ENCODE results near the gene FHAD1.

Gene FHAD1

DNA sequence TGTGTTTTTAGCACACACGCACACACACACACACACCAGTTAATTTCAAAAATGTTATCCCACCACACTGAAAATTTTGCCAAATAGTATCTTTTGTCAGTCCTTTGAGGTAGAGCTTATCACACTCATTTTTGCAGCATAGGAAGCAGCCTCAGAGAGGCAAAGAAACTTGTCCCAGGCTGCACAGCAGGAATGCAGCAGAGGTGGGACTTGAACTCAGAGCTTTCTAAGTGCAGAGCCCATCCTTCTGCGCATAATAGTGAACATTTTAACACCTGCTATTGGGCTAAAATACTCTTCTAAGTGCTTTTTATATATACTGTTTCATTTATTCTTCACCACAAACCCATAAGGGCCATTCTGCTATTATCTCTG is 15.0 kb downstream of the FHAD1 start:
- Histone ChIP-seq H2AFZ (ENCODE audit: low read length, unreplicated experiment) (no peak overlapping the region), H3K27ac (ENCODE audit: low read depth, low read length) (no peak overlapping the region), H3K4me1 (ENCODE audit: control insufficient read depth, insufficient read depth, low read length, unreplicated experiment) (peaks cover 13% of the 10 kb centered on the region), H3K79me2 (ENCODE audit: control insufficient read depth, insufficient read depth, low read length, unreplicated experiment) (no peaks in the 10 kb centered on the region), H3K27me3 (ENCODE audit: insufficient read depth, low read length) (peaks cover 15% of the 10 kb centered on the region), H3K36me3 (ENCODE audit: insufficient read depth, low read length) (no peaks in the 10 kb centered on the region), H3K4me3 (ENCODE audit: low read depth, low read length) (no peak overlapping the region)

DNA sequence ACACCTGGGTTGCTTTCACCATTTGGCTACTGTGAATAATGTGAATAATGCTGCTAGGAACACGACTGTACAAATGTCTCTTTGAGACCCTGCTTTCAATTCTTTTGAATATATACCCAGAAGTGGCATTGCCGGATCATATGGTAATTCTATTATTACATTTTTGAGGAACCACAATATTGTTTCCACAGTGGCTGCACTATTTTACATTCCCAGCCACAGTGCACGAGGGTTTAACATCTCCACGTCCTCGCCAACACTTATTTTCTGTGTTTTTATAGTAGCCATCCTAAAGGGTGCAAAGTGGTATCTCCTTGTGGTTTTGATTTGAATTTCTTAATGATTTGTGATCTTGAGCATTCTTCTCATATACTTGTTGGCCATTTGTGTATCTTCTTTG is 15.7 kb downstream of the FHAD1 start:
- no peak overlapping the region for H2AFZ ChIP-seq (ENCODE audit: low read length, unreplicated experiment)
- peaks cover 15% of the 10 kb centered on the region for H3K27me3 ChIP-seq (ENCODE audit: insufficient read depth, low read length)
- peaks cover 13% of the 10 kb centered on the region for H3K4me1 ChIP-seq (ENCODE audit: control insufficient read depth, insufficient read depth, low read length, unreplicated experiment)
- H3K4me3 ChIP-seq (ENCODE audit: low read depth, low read length) = no peak overlapping the region
- no peaks in the 10 kb centered on the region for H3K36me3 ChIP-seq (ENCODE audit: insufficient read depth, low read length)
- H3K79me2 ChIP-seq (ENCODE audit: control insufficient read depth, insufficient read depth, low read length, unreplicated experiment) = no peaks in the 10 kb centered on the region
- no peak overlapping the region for H3K27ac ChIP-seq (ENCODE audit: low read depth, low read length)

DNA sequence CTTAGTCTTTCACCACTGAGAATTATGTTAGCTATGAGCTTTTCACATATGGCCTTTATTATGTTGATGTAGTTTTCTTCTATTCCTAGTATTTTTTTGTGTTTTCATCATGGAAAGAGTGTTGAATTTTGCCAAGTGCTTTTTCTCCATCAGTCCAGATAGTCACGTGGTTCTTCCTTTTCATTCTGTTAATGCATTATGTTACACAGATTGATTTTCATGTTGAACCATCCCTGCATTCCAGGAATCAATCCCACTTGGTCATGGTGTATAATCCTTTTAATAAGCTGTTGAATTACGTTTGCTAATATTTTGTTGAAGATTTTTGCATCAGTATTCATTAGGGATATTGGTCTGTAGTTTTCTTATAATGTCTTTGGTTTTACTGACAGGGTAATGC is 17.7 kb downstream of the FHAD1 start:
- Histone ChIP-seq H3K36me3 (ENCODE audit: insufficient read depth, low read length) (no peaks in the 10 kb centered on the region), H3K27ac (ENCODE audit: low read depth, low read length) (no peak overlapping the region), H3K4me1 (ENCODE audit: control insufficient read depth, insufficient read depth, low read length, unreplicated experiment) (peaks cover 13% of the 10 kb centered on the region), H3K79me2 (ENCODE audit: control insufficient read depth, insufficient read depth, low read length, unreplicated experiment) (no peaks in the 10 kb centered on the region), H3K4me3 (ENCODE audit: low read depth, low read length) (no peak overlapping the region), H3K27me3 (ENCODE audit: insufficient read depth, low read length) (peaks cover 19% of the 10 kb centered on the region), H2AFZ (ENCODE audit: low read length, unreplicated experiment) (no peak overlapping the region)

DNA sequence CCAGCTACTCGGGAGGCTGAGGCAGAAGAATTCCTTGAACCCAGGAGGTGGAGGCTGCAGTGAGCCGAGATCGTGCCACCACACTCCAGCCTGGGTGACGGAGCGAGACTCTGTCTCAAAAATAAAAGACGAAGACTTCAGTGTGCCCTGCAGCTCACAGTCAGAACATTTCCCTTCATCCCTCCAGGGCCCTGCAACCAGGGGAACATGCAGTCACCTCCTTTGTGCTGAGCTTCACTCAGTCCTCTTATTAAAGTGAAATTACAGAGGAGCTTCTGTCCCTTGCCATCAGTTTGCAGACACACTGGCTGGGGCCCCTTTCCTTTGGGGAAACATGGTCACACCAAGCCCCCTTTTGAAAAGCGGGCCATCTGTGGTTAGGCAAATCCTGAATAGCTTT is 24.2 kb downstream of the FHAD1 start:
- no peak overlapping the region for H3K4me3 ChIP-seq (ENCODE audit: low read depth, low read length)
- H3K27me3 ChIP-seq (ENCODE audit: insufficient read depth, low read length) = peaks cover 17% of the 10 kb centered on the region
- no peak overlapping the region for H3K27ac ChIP-seq (ENCODE audit: low read depth, low read length)
- H3K4me1 ChIP-seq (ENCODE audit: control insufficient read depth, insufficient read depth, low read length, unreplicated experiment) = no peaks in the 10 kb centered on the region
- H3K79me2 ChIP-seq (ENCODE audit: control insufficient read depth, insufficient read depth, low read length, unreplicated experiment) = no peaks in the 10 kb centered on the region
- no peak overlapping the region for H2AFZ ChIP-seq (ENCODE audit: low read length, unreplicated experiment)
- no peaks in the 10 kb centered on the region for H3K36me3 ChIP-seq (ENCODE audit: insufficient read depth, low read length)

DNA sequence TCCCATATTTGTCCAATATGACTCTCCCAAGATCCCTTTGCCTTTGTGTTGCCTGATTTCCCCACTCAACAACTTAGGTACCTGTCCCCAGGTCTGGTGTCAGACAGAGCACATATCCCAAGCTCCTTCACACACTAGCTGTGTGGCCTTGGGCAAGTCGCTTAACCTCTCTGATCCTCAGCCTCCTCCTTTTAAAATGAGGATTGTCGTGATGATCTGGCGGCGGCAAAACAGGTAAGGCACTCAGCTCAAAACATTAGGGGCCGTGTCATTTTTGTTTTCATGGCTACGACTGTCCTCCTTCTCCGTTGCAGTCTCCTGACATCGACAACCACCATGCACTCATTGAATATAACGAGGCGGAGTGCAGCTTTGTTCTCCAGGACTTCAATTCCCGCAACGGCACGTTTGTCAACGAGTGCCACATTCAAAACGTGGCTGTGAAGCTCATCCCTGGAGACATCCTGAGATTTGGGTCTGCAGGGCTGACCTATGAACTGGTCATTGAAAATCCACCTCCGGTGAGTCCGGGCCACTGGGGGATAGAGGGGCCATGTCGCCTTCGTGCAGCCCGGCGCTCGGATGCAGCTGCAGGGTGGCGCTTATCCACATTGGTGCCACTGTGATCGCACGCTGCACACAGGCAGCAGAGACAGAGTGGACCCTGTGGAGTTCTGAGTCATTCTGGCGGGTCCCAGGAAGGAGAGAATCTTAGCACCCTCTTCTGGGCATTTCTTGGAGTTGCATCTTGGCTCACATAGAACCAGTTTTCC is 25.2 kb downstream of the FHAD1 start:
- Histone ChIP-seq H2AFZ (ENCODE audit: low read length, unreplicated experiment) (no peak overlapping the region), H3K36me3 (ENCODE audit: insufficient read depth, low read length) (no peaks in the 10 kb centered on the region), H3K27ac (ENCODE audit: low read depth, low read length) (no peak overlapping the region), H3K4me1 (ENCODE audit: control insufficient read depth, insufficient read depth, low read length, unreplicated experiment) (no peaks in the 10 kb centered on the region), H3K79me2 (ENCODE audit: control insufficient read depth, insufficient read depth, low read length, unreplicated experiment) (no peaks in the 10 kb centered on the region), H3K27me3 (ENCODE audit: insufficient read depth, low read length) (peaks cover 17% of the 10 kb centered on the region), H3K4me3 (ENCODE audit: low read depth, low read length) (0 out of 2 replicates have a peak overlapping the region, but pooled peaks have one; percentile 14)

DNA sequence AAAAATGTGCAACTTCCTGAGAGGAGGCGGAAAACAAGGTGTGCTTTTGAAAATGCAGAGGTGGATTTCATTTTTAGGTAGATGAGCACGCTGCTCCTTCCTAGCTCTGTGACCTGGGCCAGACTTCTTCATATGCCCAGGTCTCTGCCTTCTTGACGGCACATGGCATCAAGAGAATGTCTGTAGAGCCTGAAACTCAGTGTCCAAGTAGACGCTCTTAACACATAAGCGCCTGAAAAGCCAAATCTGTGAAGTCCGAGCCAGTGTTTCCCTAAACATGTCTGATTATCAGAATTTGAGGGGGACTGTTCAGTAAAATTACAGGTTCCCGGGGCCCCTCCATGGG is 25.7 kb downstream of the FHAD1 start:
- H3K27me3 ChIP-seq (ENCODE audit: insufficient read depth, low read length) = peaks cover 17% of the 10 kb centered on the region
- H3K27ac ChIP-seq (ENCODE audit: low read depth, low read length) = no peak overlapping the region
- no peaks in the 10 kb centered on the region for H3K36me3 ChIP-seq (ENCODE audit: insufficient read depth, low read length)
- H2AFZ ChIP-seq (ENCODE audit: low read length, unreplicated experiment) = no peak overlapping the region
- no peak overlapping the region for H3K4me3 ChIP-seq (ENCODE audit: low read depth, low read length)
- H3K79me2 ChIP-seq (ENCODE audit: control insufficient read depth, insufficient read depth, low read length, unreplicated experiment) = no peaks in the 10 kb centered on the region
- no peaks in the 10 kb centered on the region for H3K4me1 ChIP-seq (ENCODE audit: control insufficient read depth, insufficient read depth, low read length, unreplicated experiment)

DNA sequence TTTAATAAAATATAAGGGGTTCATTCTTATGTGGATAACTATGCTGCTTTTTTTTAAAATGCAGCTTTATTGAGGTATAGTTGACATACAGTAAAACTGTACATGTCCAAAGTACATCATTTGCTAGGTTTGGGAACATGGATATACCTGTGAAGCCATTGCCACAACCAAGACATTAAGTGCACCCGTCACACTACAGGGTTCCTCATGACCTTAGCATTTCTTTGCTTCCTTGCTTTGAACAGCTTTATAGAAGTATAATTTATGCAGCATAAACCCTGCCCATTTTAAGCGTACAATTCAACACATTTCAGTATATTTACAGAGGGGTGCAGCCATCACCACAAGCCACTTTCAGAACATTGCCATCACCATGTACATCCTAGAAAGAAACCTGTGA is 26.3 kb downstream of the FHAD1 start:
- Histone ChIP-seq H3K27ac (ENCODE audit: low read depth, low read length) (no peak overlapping the region), H3K27me3 (ENCODE audit: insufficient read depth, low read length) (peaks cover 17% of the 10 kb centered on the region), H3K4me3 (ENCODE audit: low read depth, low read length) (no peak overlapping the region), H3K79me2 (ENCODE audit: control insufficient read depth, insufficient read depth, low read length, unreplicated experiment) (no peaks in the 10 kb centered on the region), H2AFZ (ENCODE audit: low read length, unreplicated experiment) (no peak overlapping the region), H3K4me1 (ENCODE audit: control insufficient read depth, insufficient read depth, low read length, unreplicated experiment) (no peaks in the 10 kb centered on the region), H3K36me3 (ENCODE audit: insufficient read depth, low read length) (no peaks in the 10 kb centered on the region)

DNA sequence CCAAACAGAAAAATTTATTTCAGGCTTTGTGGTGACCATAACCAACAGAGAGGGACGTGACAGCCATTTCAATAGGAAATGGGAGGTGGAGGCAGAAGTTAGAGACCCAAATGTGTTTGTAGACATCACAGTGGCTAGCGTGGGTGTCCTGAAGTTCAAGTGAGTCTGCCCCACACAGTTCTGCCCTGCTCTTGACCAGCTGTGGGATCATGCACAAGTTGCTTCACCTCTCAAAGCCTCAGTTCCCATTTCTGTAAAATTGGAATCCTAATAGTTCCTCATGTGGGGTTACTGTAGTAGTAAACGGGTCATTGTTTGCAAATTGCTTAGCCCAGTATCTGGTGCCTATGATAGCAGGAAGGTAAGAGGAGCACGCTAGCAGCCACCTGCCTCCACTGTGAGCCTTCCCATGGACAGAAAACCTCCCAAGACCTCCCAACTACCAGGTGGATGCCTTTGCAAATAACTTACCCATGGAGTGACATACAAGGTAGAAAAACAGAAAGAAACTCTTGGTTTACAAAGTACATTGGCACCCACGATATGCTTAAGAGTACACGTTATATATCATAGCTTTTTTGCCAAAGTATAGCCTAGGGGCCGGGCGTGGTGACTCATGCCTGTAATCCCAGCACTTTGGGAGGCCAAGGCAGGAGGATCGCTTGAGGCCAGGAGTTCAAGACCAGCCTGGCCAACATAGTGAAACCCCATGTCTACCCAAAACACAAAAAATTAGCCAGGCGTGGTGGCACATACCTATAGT is 29.1 kb downstream of the FHAD1 start:
- Histone ChIP-seq H3K36me3 (ENCODE audit: insufficient read depth, low read length) (no peaks in the 10 kb centered on the region), H3K79me2 (ENCODE audit: control insufficient read depth, insufficient read depth, low read length, unreplicated experiment) (no peaks in the 10 kb centered on the region), H3K4me3 (ENCODE audit: low read depth, low read length) (no peak overlapping the region), H3K4me1 (ENCODE audit: control insufficient read depth, insufficient read depth, low read length, unreplicated experiment) (no peaks in the 10 kb centered on the region), H3K27me3 (ENCODE audit: insufficient read depth, low read length) (peaks cover 21% of the 10 kb centered on the region), H3K27ac (ENCODE audit: low read depth, low read length) (no peak overlapping the region), H2AFZ (ENCODE audit: low read length, unreplicated experiment) (no peak overlapping the region)

DNA sequence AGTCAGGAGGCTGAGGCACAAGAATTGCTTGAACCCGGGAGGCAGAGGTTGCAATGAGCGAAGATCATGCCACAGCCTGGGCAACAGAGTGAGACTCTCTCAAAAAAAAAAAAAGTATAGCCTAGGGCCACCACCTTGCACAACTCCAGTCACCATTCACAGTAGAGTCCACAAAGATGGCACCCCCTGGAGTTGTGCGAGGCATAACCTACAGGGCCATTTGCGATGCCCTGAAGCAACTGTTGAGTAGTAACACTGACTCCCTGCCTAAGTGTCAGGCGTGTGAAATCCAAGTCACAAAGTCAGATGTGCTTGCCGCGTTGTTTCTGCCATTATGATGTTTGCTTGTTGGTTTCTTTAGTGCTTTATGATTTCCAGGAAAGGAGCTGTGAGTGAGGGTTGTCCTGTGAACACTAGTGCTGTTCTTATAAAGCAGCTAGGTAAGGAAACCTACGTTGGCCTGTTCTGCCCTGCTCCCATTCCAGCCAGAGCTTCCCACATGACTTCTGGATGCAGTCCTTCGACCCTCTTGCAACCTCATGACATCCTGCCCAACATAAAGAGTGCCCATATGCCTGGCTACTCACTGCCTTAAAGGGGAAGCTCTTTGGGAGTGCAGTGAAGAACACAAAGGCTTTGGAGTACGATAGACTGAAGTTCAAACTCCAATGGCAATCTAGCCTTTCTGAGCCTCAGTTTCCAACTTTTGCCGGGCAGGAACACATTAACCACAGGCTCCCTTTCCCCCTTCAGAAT is 29.8 kb downstream of the FHAD1 start:
- Histone ChIP-seq H3K79me2 (ENCODE audit: control insufficient read depth, insufficient read depth, low read length, unreplicated experiment) (no peaks in the 10 kb centered on the region), H2AFZ (ENCODE audit: low read length, unreplicated experiment) (no peak overlapping the region), H3K36me3 (ENCODE audit: insufficient read depth, low read length) (no peaks in the 10 kb centered on the region), H3K4me3 (ENCODE audit: low read depth, low read length) (no peak overlapping the region), H3K27ac (ENCODE audit: low read depth, low read length) (no peak overlapping the region), H3K27me3 (ENCODE audit: insufficient read depth, low read length) (peaks cover 21% of the 10 kb centered on the region), H3K4me1 (ENCODE audit: control insufficient read depth, insufficient read depth, low read length, unreplicated experiment) (no peaks in the 10 kb centered on the region)

DNA sequence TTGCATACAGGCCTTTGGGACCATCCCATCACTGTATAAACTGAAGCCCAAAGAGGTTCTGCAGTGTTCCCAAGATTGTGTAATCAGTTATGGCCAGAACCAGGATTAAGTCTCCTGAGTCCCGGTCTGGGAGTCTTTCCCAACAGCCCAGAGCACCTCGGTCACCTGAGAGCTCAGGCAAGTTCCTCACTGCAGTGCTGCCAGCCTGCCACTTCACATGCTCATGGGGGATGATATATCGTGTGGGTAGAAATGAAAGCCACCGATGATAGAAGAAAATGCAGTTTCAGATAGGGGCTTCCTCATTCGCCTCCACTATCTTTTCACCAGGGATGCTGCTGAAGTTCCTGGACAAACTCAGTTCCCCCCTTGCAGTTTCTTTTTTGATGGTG is 30.4 kb downstream of the FHAD1 start:
- Histone ChIP-seq H3K4me1 (ENCODE audit: control insufficient read depth, insufficient read depth, low read length, unreplicated experiment) (no peaks in the 10 kb centered on the region), H2AFZ (ENCODE audit: low read length, unreplicated experiment) (no peak overlapping the region), H3K27ac (ENCODE audit: low read depth, low read length) (no peak overlapping the region), H3K4me3 (ENCODE audit: low read depth, low read length) (no peak overlapping the region), H3K79me2 (ENCODE audit: control insufficient read depth, insufficient read depth, low read length, unreplicated experiment) (no peaks in the 10 kb centered on the region), H3K27me3 (ENCODE audit: insufficient read depth, low read length) (peaks cover 21% of the 10 kb centered on the region), H3K36me3 (ENCODE audit: insufficient read depth, low read length) (no peaks in the 10 kb centered on the region)

Measured in ACC112 (cell line).